Left ventricle myocardium inferior (tissue), 1 donor: Measurements from ENCODE around the gene FBLN2. TPM values are rescaled to one million over a fixed set of nuclear protein-coding genes. Genes with fewer than 3 reads are reported as not detected.

Experiments used
- DNase-seq: peaks from one replicate; pipeline ENCODE4 v3.0.0-alpha.2; 2020
- H3K27ac ChIP-seq: fragments of 200-600 bp; replicated peaks from 2 replicates; pipeline ENCODE4 v1.8.0; 2021
- H3K27me3 ChIP-seq: fragments of 200-600 bp; 2 replicates; pipeline ENCODE4 v1.8.0; 2021; ENCODE audit warnings: low read depth
- H3K36me3 ChIP-seq: fragments of 200-600 bp; 2 replicates; pipeline ENCODE4 v1.8.0; 2021
- H3K4me1 ChIP-seq: fragments of 200-600 bp; 2 replicates; pipeline ENCODE4 v1.8.0; 2021
- H3K4me3 ChIP-seq: fragments of 200-600 bp; 2 replicates; pipeline ENCODE4 v1.8.0; 2021; ENCODE audit warnings: mild to moderate bottlenecking, moderate library complexity
- H3K9me3 ChIP-seq: fragments of 200-600 bp; replicated peaks from 2 replicates; pipeline ENCODE4 v1.8.0; 2021
- intact Hi-C: fragments of 100-400 bp; cut with micrococcal nuclease; formaldehyde crosslinking; loops from one replicate; pipeline ENCODE4 v1.11.0; 2022
- total RNA-seq: library from RNA; stranded (reverse); fragmentation: NEBNext Ultra II Directional; extraction: Animal tissue kit (Norgen Biotek cat#: 25700); gene quantifications from one replicate; pipeline ENCODE4 v1.2.1, GENCODE V29; 2021
- TF ChIP-seq, protein P1 (sequence below): fragments of 200-600 bp; IDR thresholded peaks from 2 replicates; pipeline ENCODE4 v1.8.0; 2021; ENCODE audit warnings: antibody characterized with exemption, mild to moderate bottlenecking, borderline replicate concordance
- donor health status: DM: no; HTN: yes; CAD: no; lungs with severe emphysema.

Gene FBLN2
- total RNA-seq, 1 donor from 2014 or later, result 56.7 TPM

DNA sequence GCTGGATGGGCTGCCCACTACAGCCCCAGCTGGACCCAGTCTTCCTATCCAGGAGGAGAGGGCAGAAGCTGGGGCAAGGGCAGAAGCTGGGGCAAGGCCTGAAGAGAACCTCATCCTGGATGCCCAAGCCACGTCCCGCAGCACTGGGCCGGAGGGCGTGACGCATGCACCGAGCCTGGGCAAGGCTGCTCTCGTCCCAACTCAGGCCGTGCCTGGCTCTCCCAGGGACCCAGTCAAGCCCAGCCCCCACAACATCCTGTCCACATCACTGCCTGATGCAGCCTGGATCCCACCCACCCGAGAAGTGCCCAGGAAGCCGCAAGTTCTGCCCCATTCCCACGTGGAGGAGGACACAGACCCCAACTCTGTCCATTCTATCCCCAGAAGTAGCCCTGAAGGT lies 22.3 kb downstream of the FBLN2 start:
- H3K9me3 ChIP-seq, result no peaks in the 10 kb centered on the region
- TF ChIP-seq, protein P1, sequence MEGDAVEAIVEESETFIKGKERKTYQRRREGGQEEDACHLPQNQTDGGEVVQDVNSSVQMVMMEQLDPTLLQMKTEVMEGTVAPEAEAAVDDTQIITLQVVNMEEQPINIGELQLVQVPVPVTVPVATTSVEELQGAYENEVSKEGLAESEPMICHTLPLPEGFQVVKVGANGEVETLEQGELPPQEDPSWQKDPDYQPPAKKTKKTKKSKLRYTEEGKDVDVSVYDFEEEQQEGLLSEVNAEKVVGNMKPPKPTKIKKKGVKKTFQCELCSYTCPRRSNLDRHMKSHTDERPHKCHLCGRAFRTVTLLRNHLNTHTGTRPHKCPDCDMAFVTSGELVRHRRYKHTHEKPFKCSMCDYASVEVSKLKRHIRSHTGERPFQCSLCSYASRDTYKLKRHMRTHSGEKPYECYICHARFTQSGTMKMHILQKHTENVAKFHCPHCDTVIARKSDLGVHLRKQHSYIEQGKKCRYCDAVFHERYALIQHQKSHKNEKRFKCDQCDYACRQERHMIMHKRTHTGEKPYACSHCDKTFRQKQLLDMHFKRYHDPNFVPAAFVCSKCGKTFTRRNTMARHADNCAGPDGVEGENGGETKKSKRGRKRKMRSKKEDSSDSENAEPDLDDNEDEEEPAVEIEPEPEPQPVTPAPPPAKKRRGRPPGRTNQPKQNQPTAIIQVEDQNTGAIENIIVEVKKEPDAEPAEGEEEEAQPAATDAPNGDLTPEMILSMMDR, result no peak
- intact Hi-C loops, result no loop called here
- H3K27ac ChIP-seq, result no peak overlapping the region
- H3K4me3 ChIP-seq, result no peak overlapping the region
- H3K4me1 ChIP-seq, result peaks cover 43% of the 10 kb centered on the region
- H3K27me3 ChIP-seq, result no peaks in the 10 kb centered on the region
- DNase-seq, result no peak
- peaks cover 3% of the 10 kb centered on the region for H3K36me3 ChIP-seq

DNA sequence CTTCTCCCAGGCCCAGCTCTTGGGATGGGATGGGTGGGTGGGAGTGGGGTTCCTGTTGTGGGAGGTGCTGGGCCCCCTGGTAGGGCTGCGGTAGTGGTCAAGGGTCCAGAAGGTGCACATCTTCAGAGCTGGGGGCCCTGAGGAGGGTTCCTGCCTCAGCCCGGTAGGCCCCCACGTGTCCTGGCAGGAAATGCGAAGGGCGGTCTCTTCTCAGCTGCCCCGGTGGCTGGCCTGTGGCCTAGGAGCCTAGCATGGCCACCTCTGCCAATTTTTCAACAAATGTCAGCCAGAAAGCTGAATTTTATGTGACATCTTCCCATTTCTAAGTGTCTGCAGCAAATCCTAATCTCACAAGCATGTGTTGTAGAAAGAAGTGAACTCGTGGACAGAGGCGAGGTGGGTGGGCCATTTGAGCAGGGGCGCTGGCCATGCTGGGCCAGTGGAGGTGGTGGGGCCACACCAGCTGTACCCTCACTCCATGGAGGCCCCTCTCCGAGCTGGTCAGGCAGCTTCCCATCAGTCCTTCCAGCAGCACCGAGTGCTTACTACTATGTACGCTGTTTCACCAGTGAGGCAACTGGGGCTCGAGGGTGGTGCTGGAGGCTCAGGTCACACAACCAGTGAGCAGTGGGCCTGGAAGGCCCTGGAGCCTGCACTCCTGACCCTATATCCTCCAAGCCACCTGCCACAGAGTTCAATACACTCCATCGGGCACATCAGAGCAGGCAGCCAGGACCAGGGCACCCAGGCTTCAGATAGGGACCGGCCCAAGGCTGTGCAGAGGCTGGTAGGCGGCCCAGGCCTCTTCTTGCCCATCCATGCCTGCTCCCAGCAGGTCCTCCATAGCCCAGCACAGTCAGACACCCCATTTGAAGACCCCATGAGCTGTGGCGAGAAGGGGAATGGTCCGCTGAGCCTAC lies 23.2 kb downstream of the FBLN2 start:
- TF ChIP-seq, protein P1, result no peak
- intact Hi-C loops, result no loop called here
- Histone ChIP-seq H3K9me3 (no peaks in the 10 kb centered on the region), H3K36me3 (peaks cover 3% of the 10 kb centered on the region), H3K4me1 (peaks cover 39% of the 10 kb centered on the region), H3K27me3 (no peaks in the 10 kb centered on the region), H3K27ac (no peak overlapping the region), H3K4me3 (no peak overlapping the region)
- no peak for DNase-seq

DNA sequence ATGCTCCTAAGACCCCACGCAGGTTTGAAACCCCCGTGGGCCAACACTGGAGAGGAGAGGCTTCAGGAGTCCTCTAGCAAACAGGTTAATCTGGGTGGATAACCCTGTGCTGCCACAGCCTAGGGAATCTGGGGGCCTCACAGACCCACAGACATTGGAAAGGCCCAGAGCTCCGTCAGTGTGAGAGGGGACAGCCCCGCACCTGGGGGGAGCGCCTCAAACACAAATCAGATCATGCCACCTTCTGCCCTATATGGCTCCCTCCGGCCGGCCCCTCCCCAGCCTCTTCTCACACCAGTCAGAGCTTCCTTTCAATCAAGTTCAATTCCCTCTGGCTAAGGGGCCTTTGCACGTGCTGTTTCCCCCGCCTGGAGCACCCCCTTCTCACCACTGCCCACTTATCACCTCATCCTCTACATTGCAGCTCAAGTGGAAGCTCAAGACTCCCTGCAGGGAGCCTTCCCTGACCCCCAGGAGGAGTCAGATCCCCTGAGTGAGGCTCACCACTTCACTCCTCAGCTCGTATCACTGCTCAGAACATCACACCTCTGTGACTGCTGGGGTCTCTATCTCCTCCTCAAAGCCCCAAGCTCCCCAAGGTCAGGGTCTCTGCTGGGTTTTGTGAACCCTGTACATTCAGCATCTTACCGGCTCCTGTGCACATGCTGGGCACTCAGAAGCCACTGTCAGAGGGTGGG lies 24.1 kb downstream of the FBLN2 start:
- intact Hi-C loops, result no loop called here
- TF ChIP-seq, protein P1, result no peak
- H3K27me3 ChIP-seq, result no peaks in the 10 kb centered on the region

DNA sequence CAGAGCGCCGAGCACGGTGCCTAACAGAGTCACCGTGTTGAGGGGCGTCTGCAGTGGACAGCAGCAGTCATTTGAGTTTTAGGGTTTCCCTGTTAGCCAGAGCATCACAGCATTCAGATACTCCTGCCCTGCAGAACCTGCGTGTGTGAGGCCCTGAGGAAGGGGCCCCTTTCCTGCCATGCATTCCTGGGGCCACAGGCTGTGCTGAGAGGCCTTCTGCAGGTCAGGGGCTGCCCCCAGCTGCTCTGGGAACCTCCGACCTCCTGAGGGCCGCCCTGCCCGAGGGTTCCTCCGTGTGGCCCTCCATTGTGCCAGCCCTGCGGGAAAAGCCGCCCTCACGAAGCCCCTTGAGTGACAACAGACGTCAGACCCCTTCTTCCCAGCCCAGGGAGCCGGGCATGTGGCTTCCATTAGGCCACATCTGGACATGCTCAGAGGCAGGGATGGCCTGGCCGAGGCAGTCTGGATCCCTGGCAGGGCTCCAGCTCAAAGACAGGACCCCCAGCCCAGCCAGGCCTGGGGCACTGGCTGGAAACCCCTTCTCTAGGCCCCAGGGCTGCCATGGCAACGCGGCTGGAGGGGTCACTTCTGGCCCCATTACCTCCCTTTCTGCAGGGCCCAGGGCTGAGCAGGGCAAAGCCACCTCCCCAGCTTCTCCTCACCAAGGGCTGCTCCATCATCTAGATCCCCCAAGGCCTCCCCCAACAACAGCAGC lies 25.3 kb downstream of the FBLN2 start:
- intact Hi-C loops, result no loop called here
- TF ChIP-seq, protein P1, result no peak
- Histone ChIP-seq H3K27ac (peak overlapping the region; percentile 36), H3K4me1 (peaks cover 39% of the 10 kb centered on the region), H3K36me3 (peaks cover 3% of the 10 kb centered on the region), H3K4me3 (no peak overlapping the region), H3K9me3 (no peaks in the 10 kb centered on the region), H3K27me3 (no peaks in the 10 kb centered on the region)
- DNase-seq, result no peak

More for the DNA sequence above, 24.1 kb downstream of the FBLN2 start:
- H3K36me3 ChIP-seq, result peaks cover 3% of the 10 kb centered on the region
- no peak for DNase-seq
- H3K4me3 ChIP-seq, result no peak overlapping the region
- H3K4me1 ChIP-seq, result peaks cover 39% of the 10 kb centered on the region
- no peak overlapping the region for H3K27ac ChIP-seq
- H3K9me3 ChIP-seq, result no peaks in the 10 kb centered on the region

- H3K4me3 ChIP-seq, result no peak overlapping the region
- TF ChIP-seq, protein P1, result no peak
- H3K27ac ChIP-seq, result peak overlapping the region; percentile 36
- intact Hi-C loops, result no loop called here
- H3K4me1 ChIP-seq, result peaks cover 39% of the 10 kb centered on the region
- H3K27me3 ChIP-seq, result no peaks in the 10 kb centered on the region
- H3K9me3 ChIP-seq, result no peaks in the 10 kb centered on the region
- H3K36me3 ChIP-seq, result peaks cover 3% of the 10 kb centered on the region
- no peak for DNase-seq
Observed at GRCh38 chr3:13574798-13575451, 26.0 kb downstream of the FBLN2 start.
